ENCODE data around the gene UGCG. TPM values are rescaled to one million over a fixed set of nuclear protein-coding genes. Genes with fewer than 3 reads are reported as not detected.

The UGCG gene
- total and polyA plus RNA-seq, 2 of the 8 experiments (the other 6 are each of a cell fraction or from before 2014, with no cell fraction given), result 14.9 to 34.0 TPM

DNA sequence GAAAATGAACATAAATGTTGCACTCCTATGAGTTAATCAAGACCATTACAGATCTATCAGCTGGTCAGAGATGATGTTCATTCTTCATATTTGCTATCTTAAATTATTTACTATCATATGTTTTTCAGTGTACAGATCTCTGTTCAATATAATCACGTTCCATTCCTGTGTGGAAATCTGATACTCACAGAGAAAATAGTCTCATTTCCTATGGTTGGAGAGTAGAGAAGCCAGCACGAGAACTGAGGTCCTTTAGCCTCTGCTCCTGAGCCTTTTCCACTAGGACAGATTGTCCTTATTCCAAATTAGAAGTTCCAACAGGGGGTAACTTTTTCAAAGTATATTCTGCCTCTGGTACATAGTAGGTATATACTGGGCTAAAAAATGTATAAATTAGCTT, 29.2 kb downstream of the UGCG start (continued):
- TF ChIP-seq SIX5 (IDR thresholded peaks at IDR 0.05; ENCODE audit: low read depth, low read length) (no peak), TAF7 (optimal IDR thresholded peaks at IDR 0.05; ENCODE audit: borderline replicate concordance, low read depth, low read length) (no peak), JUND (IDR thresholded peaks at IDR 0.05; ENCODE audit: low read length) (no peak), TBP (IDR thresholded peaks at IDR 0.05; ENCODE audit: low read depth, low read length) (no peak)

Measured in H1 (cell line).